Astrocyte (in vitro differentiated cells and primary cell): ENCODE results near the gene SLC22A7.

Experiments used
- EZH2 ChIP-seq: IDR thresholded peaks from 2 replicates; pipeline ENCODE4 v1.6.1; 2012; ENCODE audit warnings: mild to moderate bottlenecking, low read length, inconsistent platforms; ENCODE audit not compliant: insufficient read depth
- TF ChIP-seq, protein P1 (sequence below): IDR thresholded peaks from 2 replicates; pipeline ENCODE4 v1.5.1; 2011; ENCODE audit warnings: low read depth, mild to moderate bottlenecking, inconsistent platforms, low read length, moderate library complexity; ENCODE audit not compliant: insufficient read depth

DNA sequence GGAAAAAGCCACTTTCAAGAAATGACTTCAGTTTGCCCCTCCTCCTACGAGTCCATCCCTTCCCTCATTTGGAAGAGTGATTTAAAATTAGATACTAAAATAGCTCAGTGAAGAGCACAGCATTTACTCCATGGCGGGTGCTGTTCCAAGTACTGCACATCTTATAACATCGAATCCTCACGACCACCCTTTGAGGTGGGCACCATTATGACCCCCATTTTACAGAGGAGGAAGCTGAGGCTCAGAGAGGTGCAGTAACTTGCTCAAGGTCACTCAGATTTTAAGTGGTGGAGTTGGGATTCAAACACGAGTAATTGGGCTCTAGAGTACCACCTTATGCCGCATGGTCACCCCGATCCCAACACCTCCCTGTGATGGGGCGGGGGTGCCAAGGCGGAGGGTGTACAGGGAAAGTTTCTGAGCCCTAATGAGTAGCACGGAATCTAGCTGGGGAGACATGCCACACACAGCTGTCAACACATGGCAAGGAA lies 29.2 kb upstream of the SLC22A7 start:
- TF ChIP-seq, protein P1, sequence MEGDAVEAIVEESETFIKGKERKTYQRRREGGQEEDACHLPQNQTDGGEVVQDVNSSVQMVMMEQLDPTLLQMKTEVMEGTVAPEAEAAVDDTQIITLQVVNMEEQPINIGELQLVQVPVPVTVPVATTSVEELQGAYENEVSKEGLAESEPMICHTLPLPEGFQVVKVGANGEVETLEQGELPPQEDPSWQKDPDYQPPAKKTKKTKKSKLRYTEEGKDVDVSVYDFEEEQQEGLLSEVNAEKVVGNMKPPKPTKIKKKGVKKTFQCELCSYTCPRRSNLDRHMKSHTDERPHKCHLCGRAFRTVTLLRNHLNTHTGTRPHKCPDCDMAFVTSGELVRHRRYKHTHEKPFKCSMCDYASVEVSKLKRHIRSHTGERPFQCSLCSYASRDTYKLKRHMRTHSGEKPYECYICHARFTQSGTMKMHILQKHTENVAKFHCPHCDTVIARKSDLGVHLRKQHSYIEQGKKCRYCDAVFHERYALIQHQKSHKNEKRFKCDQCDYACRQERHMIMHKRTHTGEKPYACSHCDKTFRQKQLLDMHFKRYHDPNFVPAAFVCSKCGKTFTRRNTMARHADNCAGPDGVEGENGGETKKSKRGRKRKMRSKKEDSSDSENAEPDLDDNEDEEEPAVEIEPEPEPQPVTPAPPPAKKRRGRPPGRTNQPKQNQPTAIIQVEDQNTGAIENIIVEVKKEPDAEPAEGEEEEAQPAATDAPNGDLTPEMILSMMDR, result no peak
- no peak for TF ChIP-seq EZH2
